Measurements from ENCODE around the gene TRIP13. TPM values are rescaled to one million over a fixed set of nuclear protein-coding genes. Genes with fewer than 3 reads are reported as not detected.
A peak's percentile ranks its signal among the peaks of the same experiment; 100 is the strongest.

Gene TRIP13
- total and polyA plus RNA-seq, 5 donors: 0.25 to 0.94 (median 0.54) TPM

DNA sequence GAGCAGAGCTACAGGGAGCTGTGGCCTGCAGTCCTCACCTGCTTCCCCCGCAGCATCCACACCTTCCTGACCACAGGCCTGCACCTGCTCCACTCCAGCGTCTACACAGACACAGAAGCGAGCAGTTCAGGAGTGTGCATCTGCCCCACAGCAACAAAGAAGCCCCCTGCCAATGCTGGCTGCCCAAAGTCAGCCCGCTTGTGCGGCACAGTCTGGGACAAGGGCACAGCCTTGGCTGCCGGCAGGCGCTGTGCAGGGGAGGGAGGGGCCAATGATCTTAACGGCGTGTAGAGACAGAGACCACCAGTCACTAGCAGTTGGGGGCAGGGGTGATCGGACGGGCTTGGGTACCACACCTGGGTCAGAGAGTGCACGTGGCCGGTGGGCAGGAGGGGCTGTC, 6.6 kb upstream of the TRIP13 start:
- peak in 1 of 2 donors; percentile 3 for ATAC-seq
- intact Hi-C loops (cut with DNase I): no loop called here
- WGBS: 90% methylated on average over 13 of the region's 13 CpGs

DNA sequence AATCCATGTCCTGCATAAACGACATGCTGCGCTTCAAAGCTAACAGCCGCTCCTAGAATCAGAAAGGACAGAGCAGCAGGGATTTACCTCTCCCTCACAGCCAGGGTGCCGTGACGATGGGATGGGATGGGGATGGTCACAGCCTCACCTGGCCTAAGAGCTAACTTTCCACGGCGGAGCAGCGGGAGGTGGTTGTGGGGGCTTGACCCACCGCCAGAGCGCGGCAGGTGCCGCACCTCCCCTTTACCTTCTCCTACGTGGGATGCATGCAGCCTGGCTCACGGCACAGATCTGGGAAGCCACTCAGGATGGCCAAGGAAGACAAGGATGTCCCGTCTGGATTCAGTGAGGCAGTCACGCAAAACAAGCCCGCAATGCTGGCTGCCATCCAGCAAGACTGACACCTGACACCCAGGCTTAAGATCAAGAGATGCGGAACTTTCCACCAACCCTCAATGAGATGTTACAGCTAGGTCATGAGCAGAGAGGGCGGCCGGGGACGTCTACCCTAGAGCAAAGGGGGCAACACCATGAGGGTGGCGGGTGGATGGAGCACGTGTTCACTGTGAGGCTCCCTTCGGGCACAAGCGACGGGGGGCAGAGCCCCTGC, 5.9 kb upstream of the TRIP13 start:
- Histone ChIP-seq H3K27ac (ENCODE audit: low read length) (no peak overlapping the region), H3K4me3 (ENCODE audit: low read length) (no peak overlapping the region), H3K27me3 (ENCODE audit: control insufficient read depth, insufficient read depth) (no peaks in the 10 kb centered on the region), H3K9me3 (ENCODE audit: control insufficient read depth, low read length) (no peaks in the 10 kb centered on the region), H3K4me1 (ENCODE audit: control insufficient read depth, insufficient read depth, low read length) (peaks cover 2% of the 10 kb centered on the region)
- no peak for ATAC-seq
- intact Hi-C loops (cut with DNase I): no loop called here
- DNase-seq: no peak
- 90% methylated on average over 26 of the region's 26 CpGs for WGBS

More for the DNA sequence above, 6.6 kb upstream of the TRIP13 start:
- Histone ChIP-seq H3K27me3 (ENCODE audit: control insufficient read depth, insufficient read depth) (no peaks in the 10 kb centered on the region), H3K4me1 (ENCODE audit: control insufficient read depth, insufficient read depth, low read length) (no peaks in the 10 kb centered on the region), H3K27ac (ENCODE audit: low read length) (no peak overlapping the region), H3K9me3 (ENCODE audit: control insufficient read depth, low read length) (no peaks in the 10 kb centered on the region), H3K4me3 (ENCODE audit: low read length) (no peak overlapping the region)
- DNase-seq: peak in 1 of 3 donors; percentile 42

DNA sequence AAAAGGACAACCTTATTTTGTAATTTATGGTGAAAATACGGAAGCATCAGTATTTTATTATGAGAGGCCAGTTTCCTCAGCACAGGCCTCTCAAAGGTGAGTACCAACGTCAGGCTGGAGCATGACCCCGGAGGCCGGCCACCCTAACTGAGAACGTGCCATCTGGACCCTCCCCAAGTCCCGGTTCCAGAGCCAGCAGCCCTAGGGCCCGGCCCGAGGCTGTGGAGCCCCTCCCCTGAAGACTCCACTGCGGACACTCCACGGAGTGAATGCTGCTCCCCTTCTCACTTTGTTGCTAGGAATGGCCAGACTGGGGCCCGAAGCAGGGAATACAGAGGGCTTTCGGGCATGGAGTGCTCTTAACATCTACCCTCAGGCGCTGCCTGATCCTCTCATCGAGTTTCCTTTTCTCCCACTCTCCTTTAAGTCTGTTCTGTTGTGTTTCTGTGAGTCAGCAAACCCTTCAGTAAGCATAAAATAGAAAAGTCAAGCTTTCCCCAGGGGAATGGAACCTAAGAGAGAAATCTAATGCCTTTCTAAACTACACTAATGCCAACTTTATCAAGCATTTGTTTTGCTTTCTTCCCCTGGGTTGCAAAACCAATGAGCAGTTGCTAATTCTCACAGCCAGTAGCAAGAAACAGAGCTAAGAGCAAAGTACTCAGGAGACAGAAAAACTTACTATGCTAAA, 4.6 kb upstream of the TRIP13 start:
- 89% methylated on average over 14 of the region's 14 CpGs for WGBS
- DNase-seq: no peak
- ATAC-seq: no peak
- H3K9me3 ChIP-seq (ENCODE audit: control insufficient read depth, low read length): no peaks in the 10 kb centered on the region
- intact Hi-C loops (cut with DNase I): no loop called here
- peaks cover 3% of the 10 kb centered on the region for H3K4me1 ChIP-seq (ENCODE audit: control insufficient read depth, insufficient read depth, low read length)
- H3K27ac ChIP-seq (ENCODE audit: low read length): no peak overlapping the region
- no peaks in the 10 kb centered on the region for H3K27me3 ChIP-seq (ENCODE audit: control insufficient read depth, insufficient read depth)
- H3K4me3 ChIP-seq (ENCODE audit: low read length): no peak overlapping the region

DNA sequence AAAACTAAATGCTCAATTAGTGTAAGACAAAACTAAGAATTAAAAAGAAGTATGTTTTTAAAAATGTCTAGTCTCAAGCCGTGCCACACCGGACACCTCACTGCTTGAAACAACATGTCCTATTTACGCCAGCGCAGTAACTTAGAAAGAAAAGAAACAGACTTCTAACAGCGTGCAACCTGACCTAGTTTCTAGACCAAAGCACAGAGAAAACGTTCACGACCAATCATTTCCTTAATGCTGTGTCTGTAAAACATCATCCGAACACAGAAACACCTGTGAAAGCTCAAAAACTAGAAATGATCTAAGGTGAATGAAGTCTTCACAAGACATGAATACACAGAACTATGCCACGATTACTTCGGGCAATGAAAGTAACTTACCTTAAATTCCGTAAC, 4.0 kb upstream of the TRIP13 start:
- Histone ChIP-seq H3K27ac (ENCODE audit: low read length) (no peak overlapping the region), H3K9me3 (ENCODE audit: control insufficient read depth, low read length) (no peaks in the 10 kb centered on the region), H3K4me1 (ENCODE audit: control insufficient read depth, insufficient read depth, low read length) (peaks cover 6% of the 10 kb centered on the region), H3K4me3 (ENCODE audit: low read length) (no peak overlapping the region), H3K27me3 (ENCODE audit: control insufficient read depth, insufficient read depth) (no peaks in the 10 kb centered on the region)
- intact Hi-C loops (cut with DNase I): no loop called here
- ATAC-seq: no peak
- 92% methylated on average over 11 of the region's 11 CpGs for WGBS
- DNase-seq: no peak

DNA sequence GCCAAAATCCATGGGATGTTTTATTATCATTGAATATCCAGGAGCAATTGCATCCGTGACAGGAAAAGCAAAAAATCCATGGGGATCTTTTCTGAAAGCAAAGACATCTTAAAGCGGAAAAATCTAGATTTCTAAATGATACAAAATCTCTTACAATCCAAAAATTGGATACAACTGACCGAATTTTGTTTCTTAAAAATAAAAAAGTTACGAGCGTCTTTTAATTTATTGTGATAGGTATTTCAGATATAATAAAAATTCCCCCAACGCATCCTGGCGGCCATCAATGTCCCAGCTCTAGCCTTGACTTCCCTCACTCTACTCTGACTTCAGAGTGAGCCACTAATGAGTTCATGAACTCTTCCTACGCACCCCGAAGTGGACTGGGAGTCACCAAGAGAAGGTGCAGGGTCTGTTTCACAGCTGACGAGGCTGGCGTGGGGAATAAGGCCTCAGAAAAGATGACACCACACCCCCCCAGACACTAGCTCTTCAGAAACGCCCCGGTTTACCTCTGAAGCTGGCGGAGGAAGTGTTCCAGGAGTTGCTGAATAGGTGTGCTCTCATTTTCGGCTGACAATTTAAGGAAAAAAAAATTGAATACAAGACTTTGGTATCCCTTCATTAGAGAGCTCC, 3.5 kb upstream of the TRIP13 start:
- no peak for DNase-seq
- no peak overlapping the region for H3K27ac ChIP-seq (ENCODE audit: low read length)
- intact Hi-C loops (cut with DNase I): no loop called here
- H3K4me1 ChIP-seq (ENCODE audit: control insufficient read depth, insufficient read depth, low read length): peaks cover 6% of the 10 kb centered on the region
- no peaks in the 10 kb centered on the region for H3K27me3 ChIP-seq (ENCODE audit: control insufficient read depth, insufficient read depth)
- no peak for ATAC-seq
- H3K9me3 ChIP-seq (ENCODE audit: control insufficient read depth, low read length): no peaks in the 10 kb centered on the region
- 93% methylated on average over 15 of the region's 15 CpGs for WGBS
- no peak overlapping the region for H3K4me3 ChIP-seq (ENCODE audit: low read length)

DNA sequence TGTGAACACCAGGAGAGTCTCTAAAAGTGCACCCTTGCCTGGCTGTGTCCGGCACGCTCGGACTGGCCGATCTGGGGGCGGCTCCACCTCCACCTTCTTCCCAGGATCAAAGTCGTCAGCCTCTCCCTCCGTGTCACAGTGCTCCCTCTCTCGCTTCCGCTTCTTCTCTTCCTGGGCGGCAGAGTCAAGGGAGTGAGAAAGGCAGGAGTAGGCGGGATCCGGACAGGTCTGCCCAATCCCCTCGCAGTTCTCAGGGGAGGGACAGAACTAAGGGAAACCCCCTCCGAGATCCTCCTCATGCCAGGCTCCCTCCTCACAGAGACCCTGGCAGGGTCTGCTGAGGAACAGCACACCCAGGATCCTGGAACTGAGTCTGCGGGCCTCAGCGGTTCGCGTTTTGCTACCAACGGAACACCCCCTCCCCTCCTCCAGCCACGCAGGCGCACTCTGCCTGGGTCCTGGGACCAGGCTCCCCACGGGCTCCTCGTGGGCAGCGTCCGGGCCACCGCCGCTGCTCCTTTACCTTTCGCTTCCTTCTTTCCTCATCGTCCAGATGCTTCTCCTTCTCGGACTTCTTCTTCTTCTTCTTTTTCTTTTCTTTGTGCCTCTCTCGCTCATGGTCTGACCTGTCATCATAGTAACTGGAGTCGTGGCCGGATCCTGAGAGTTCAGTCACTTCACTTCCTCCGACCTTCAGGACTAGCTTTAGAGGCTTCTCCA, 1.4 kb upstream of the TRIP13 start:
- no peaks in the 10 kb centered on the region for H3K9me3 ChIP-seq (ENCODE audit: control insufficient read depth, low read length)
- peak overlapping the region; percentile 80 for H3K4me3 ChIP-seq (ENCODE audit: low read length)
- H3K4me1 ChIP-seq (ENCODE audit: control insufficient read depth, insufficient read depth, low read length): peaks cover 6% of the 10 kb centered on the region
- DNase-seq (no peak), ATAC-seq (no peak)
- no peaks in the 10 kb centered on the region for H3K27me3 ChIP-seq (ENCODE audit: control insufficient read depth, insufficient read depth)
- no peak overlapping the region for H3K27ac ChIP-seq (ENCODE audit: low read length)
- WGBS: 75% methylated on average over 34 of the region's 34 CpGs
- intact Hi-C loops (cut with DNase I): no loop called here

DNA sequence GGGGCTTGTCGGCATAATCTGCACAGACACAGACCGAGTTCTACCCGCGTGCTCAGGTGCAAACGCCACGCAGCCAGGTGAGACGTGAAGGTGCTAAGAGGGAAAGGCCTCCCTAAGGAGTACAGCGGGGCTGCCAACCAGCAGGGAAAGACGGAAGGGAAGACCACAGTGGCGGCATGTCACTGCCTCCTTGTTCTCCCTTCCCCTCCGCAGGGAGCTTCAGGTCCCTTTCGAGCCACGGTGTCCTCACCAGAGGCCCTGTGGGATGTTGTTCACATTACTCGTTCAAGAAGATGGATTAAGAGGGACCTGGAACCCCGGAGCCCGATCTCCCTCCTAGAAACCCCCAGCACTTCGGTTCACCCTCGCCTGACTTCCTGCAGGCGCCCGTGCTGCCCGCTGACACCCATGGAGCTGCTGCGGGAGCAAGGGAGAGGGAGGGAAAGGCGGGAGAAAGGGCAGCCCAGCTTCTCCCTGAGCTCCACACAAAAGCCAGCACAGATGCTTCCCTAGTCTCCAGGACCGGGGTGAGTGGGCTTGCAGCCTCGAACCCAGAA, 769 bp upstream of the TRIP13 start:
- peak in 1 of 3 donors; percentile 67 for DNase-seq
- Histone ChIP-seq H3K4me3 (ENCODE audit: low read length) (peak overlapping the region; percentile 80), H3K27me3 (ENCODE audit: control insufficient read depth, insufficient read depth) (no peaks in the 10 kb centered on the region), H3K9me3 (ENCODE audit: control insufficient read depth, low read length) (no peaks in the 10 kb centered on the region), H3K27ac (ENCODE audit: low read length) (peak overlapping the region; percentile 54), H3K4me1 (ENCODE audit: control insufficient read depth, insufficient read depth, low read length) (peaks cover 6% of the 10 kb centered on the region)
- ATAC-seq: peak; percentile 33 to 46
- WGBS: 13% methylated on average over 25 of the region's 25 CpGs
- intact Hi-C loops (cut with DNase I): no loop called here

DNA sequence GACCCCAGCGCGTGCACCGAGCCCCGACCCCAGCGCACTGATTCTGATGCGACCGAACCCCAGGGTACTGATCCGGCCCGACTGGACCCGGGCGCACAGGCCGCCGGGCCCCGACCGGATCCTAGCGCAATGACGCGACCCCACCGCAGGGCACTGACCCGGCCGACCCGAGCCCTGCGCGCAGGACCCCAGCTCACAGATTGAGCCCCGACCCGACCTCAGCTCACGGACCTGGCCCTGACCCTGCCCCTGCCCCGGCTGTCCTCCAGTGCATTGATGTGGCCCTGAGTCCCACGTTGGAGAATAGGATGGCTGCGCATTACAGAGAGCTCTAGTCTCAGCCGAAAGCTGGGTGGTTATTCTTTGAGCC, 438 bp downstream of the TRIP13 start:
- DNase-seq (no peak), ATAC-seq (peak; percentile 10 to 17)
- Histone ChIP-seq H3K27me3 (ENCODE audit: control insufficient read depth, insufficient read depth) (no peaks in the 10 kb centered on the region), H3K27ac (ENCODE audit: low read length) (no peak overlapping the region), H3K4me3 (ENCODE audit: low read length) (peak overlapping the region; percentile 80), H3K4me1 (ENCODE audit: control insufficient read depth, insufficient read depth, low read length) (peaks cover 6% of the 10 kb centered on the region), H3K9me3 (ENCODE audit: control insufficient read depth, low read length) (no peaks in the 10 kb centered on the region)
- intact Hi-C loops (cut with DNase I): no loop called here
- WGBS: under 1% methylated on average over 31 of the region's 31 CpGs

DNA sequence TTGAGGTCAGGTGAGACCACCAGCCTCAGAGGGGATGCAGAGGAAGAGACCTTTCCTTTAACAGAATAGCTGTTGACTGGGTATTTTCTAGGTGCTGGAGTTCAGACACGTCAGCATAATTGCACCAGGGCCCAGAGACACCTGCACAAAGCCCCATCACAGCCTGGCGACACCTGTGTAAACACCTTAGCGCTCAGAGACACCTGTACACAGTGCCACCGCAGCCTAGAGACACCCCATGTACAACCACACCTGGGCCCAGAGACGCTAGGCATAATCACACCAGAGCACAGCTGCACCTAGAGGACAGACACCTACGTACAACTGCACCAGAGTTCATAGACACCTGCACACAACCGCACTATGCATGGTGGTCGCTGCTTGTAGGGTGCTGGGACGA, 1.0 kb downstream of the TRIP13 start:
- ATAC-seq (no peak), DNase-seq (no peak)
- H3K4me3 ChIP-seq (ENCODE audit: low read length): no peak overlapping the region
- peaks cover 6% of the 10 kb centered on the region for H3K4me1 ChIP-seq (ENCODE audit: control insufficient read depth, insufficient read depth, low read length)
- no peak overlapping the region for H3K27ac ChIP-seq (ENCODE audit: low read length)
- WGBS: 91% methylated on average over 9 of the region's 9 CpGs
- H3K27me3 ChIP-seq (ENCODE audit: control insufficient read depth, insufficient read depth): no peaks in the 10 kb centered on the region
- intact Hi-C loops (cut with DNase I): no loop called here
- H3K9me3 ChIP-seq (ENCODE audit: control insufficient read depth, low read length): no peaks in the 10 kb centered on the region

DNA sequence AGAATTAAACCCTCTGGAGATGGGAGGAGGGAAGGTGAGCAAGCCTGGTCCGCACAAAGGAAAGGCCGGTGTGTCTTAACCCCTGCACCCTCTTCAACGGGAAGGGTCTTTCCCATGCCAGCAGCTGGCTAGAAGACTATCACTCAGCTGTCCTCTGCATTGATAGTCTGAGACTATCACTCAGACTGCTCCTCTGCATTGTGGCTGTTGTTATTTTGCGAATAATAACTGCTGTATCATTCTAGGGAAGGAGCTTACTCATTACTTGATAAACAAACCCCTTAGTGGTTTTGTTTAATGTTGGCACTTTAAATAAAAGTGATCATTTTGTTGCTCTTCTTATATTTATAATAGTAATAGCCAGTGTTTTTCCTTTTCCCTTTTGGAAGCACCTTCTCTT, 8.1 kb downstream of the TRIP13 start:
- no peak for DNase-seq
- H3K9me3 ChIP-seq (ENCODE audit: control insufficient read depth, low read length): peaks cover 2% of the 10 kb centered on the region
- intact Hi-C loops (cut with DNase I): loop anchor here (5.0 kb wide), 1 partner anchor 228 kb away; no protein-coding TSS in a partner anchor
- no peak overlapping the region for H3K27ac ChIP-seq (ENCODE audit: low read length)
- WGBS: 78% methylated on average over 4 of the region's 4 CpGs
- no peak overlapping the region for H3K4me3 ChIP-seq (ENCODE audit: low read length)
- H3K27me3 ChIP-seq (ENCODE audit: control insufficient read depth, insufficient read depth): no peaks in the 10 kb centered on the region
- no peak for ATAC-seq
- no peaks in the 10 kb centered on the region for H3K4me1 ChIP-seq (ENCODE audit: control insufficient read depth, insufficient read depth, low read length)
